NCI-H128 (cell line): ENCODE measurements around the gene CITED1.
A peak's percentile ranks its signal among the peaks of the same experiment; 100 is the strongest.

Experiments
- DNase-seq: peaks from one replicate; lab custom pipeline; 2025; ENCODE audit not compliant: unreplicated experiment; lab: John Stamatoyannopoulos, UW

Gene CITED1

DNA sequence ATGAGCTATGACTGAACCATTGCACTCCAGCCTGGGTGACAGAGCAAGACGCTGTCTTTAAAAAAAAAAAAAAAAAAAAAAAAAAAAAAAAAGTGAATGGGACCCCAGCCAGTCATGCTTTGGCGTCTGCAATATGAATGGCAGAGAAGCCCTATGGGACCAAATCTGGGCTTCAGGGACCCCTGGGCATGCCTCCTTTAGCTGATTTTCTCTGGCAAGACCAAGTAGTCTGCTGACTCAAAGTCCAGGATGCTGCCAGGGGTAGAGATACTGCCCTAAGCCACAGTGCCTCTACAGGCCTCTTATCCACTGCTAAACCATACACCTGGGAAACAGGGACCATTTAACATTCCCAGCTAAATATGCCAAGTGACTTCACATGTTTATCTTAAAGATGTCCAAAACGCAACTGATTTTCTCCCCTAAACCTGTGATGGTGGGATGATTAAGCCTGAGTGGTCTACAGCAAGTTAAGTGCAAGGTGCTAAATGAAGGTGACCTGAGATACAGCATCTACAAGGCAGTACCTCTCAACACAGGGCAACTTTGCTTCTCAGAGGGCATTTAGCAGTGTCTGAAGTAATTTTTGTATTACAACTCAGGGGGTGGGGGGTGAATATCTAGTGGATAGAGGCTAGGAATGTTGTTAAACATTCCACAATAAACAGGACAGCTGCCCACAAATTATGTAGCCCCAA is 34.5 kb downstream of the CITED1 start:
- no peak for DNase-seq

DNA sequence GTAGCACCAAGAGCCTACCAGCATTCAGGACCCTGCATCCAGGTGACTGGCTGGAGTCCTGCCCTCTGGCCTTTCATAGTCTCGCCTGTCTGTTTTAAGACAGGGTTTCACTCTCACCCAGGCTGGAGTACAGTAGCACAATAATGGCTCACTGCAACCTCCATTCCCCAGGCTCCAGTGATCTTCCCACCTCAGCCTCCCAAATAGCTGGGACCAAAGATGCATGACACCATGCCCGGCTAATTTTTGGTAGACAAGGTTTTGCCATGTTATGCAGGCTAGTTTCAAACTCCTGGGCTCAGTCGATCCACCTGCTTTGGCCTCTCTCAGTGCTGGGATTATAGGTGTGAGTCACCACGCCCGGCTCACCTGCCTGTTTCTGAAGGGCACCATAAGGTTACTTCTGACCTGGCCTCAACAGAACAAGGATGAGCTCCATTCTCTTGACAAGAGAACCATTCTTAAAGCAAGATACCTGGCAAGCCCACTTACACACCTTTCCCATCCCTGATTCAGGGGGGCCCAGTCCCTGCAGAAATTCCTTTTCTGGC is 35.3 kb downstream of the CITED1 start:
- DNase-seq = no peak

DNA sequence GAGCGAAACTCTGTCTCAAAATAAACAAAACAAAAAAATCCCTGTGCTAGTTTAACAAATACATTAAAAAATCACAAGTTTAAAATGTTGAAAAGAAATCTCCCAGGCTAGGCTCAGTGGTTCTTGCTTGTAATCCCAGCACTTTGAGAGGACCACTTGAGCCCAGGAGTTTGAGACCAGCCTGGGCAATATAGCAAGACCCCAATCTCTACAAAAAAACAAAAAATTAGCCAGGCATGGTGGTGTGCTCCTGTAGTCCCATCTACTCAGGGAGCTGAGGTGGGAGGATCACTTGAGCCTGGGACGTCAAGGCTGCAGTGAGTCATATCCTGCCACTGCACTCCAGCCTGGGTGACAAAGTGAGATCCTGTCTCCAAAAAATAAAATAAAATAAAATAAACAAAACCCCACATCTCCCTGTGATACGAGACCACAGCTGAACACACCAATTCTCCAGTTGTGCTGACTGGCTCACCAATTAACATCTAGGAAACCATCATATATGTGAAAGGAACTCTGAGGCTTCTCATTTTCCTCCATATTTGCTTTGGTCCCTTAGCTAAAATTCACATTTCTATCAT is 36.0 kb downstream of the CITED1 start:
- DNase-seq = no peak

DNA sequence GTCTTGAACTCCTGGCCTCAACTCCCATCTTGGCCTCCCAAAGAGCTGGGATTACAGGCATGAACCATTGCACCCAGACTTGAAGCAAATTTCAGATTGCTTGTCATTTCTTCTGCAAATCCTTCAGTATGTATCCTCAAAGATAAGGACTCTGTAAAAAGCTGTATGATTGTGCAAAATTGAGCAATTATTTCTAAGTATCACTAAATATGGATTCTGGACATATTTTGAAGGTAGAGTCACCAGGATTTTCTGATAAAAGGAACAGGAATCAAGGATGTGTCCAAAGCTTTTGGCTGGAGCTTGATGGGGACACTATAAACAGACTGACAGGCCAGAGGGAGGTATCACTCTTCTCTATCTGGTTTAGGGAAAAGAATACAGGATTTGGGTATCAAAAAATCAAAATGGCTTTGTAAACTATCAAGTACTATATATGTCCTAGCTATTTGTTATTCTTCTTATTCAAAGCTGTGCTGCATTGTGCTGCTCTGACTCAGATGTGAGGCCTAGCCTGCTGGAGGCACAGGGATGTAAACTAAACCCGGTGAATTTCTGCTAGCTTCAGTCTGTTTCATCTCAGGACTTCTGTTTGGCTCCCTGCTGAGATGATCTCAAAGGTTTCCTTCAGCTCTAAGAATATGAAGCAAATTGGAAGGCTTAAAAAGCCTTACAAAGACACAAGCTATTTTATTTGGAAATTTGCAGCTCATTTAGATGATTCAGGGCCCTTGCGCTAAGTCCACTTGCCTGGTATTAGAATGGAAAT is 36.9 kb downstream of the CITED1 start:
- DNase-seq = no peak

DNA sequence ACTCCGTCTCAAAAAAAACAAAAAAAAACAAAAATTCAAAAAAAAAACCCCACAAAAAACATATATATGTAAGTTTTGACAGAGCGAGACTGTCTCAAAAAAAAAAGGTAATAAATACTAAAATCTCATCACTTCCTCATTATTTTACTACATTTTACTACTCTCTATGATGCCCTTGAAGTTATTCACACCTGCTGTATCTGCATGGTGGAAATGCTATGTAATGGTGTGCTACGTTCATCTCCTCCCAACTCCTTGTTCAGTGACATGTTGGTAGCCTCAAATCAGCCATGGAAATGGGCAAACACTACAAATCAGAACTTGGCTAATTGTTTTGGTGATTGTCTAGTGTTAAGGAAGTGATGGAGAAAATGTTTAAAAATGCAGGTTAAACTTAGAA is 40.5 kb downstream of the CITED1 start:
- no peak for DNase-seq

DNA sequence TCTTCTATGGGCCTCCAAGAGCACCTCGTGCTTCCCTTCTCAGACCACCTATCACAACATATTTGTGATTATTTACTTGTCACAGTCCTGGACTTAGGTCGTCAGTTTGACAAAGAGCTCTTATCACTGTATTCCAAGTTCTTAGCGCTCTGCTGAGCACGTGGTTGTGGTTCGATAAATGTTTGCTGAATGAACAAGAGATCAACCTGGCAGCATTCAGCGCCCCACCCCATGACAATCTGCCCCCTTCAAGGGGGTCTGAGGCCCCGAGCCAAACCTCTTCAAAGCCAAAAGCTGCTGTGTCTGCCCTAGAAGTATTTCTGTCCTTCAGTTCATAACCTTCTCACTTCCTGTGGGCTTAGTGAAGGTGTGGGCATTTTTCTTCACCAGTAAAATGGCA is 43.6 kb downstream of the CITED1 start:
- no peak for DNase-seq

DNA sequence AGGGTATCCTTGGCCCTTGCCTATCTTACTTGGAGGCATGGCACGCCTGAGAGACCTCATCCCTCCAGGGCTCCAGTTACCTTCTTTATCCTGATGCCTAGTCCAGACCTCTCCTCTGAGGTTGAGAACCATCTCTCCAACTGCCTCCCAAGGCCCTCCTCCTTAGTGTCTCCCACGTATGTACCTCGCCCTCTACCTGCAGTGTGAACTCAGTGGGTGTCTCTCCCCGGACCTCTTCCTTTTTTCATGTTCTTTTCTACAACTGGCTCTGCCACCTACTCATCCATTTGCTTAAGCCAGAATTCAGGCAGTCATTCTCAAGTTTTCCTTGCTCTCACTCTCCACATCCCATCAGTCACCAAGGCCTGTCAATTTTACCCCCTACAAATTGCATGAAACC is 45.3 kb downstream of the CITED1 start:
- DNase-seq = no peak

DNA sequence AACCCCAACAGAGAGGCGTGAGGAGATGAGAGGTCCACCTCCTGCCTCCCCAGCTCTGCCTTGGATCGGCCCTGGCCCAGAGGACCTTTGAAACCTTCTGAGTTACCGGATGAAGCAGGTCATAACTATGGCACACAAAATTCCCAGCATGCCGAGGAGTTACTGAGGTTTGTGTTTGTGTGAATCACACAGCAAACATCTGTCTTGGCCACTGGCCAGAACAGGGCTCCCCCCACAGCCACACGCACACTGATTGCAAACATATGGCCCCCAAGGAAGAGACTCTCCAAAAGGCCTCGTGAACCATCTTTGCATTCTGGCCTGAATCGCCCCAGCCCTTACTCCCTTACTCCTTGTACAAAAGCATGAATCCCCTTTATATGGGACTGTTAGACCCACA is 47.5 kb downstream of the CITED1 start:
- no peak for DNase-seq

DNA sequence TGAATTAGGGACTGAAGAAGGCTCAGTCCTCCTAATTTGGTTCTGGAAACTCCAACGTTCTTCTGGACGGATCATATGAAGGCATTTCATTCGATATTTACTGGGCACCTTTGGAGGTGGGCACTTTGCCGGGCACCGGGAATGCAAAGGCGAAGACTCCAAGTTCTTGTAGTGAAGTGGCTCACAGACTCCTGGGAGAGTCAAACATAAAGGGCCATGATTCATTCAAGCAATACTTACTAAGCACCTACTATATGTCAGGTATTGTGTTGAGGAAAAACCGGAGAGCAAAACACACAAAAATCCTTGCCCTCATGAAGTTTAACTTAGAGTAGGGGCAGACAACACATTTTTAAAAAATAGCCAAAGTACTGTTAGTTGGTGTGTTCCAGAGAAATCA is 49.9 kb downstream of the CITED1 start:
- DNase-seq = no peak

DNA sequence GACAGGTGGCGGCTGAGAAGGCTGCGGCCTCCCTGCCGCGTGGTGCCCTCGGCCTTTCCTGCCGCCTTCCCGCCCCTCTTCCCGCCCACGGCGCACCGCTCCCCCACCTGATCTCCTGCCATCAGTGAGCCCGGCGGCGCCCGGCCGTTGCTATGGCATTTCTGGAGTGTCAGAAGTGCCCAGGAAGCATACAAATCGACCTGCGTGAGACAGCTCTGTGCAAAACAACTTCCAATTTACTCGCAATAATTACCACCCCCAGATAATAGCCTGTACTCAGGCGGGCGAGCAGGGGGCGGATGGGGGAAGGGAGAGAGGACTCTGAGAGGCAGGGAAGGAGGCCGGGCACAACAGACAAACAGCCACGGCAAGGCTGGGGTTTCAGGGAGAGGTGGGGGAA is 50.3 kb downstream of the CITED1 start:
- peak; percentile 55 for DNase-seq

DNA sequence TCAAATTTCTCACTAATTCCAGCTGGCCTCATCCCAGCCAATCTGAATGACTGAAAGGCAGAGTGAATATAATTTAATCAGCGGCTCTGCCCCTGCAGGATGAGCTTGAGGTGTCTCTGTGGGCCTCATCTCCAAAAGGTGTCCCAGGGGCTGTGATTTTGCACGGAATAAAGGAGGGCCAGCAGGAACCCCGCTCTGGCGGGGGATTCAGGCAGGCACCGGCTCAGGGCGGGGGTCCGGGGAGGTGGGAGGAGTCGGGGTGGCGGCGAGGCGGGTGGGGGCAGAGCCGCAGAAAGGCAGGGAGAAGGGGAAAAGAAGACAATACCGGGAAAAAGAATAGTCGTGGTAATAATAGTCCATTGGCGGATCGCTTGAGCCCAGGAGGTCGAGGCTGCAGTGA is 50.9 kb downstream of the CITED1 start:
- peak; percentile 12 for DNase-seq

DNA sequence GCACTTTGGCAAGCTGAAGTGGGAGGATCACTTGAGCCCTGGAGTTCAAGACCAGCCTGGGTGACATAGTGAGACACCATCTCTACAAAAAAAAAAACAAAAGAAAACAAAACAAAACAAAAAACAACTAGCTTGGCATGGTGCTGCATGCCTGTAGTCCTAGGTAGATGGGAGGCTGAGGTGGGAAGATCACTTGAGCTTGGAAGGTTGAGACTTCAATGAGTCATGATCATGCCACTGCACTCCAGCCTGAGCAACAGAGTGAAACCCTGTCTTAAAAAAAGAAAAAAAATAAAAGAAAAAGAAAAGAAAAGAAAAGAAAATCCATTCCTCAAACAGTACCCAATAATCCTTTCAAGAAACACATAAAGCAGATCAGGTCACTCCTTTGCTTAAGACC is 52.0 kb downstream of the CITED1 start:
- DNase-seq = no peak
